Measurements from ENCODE around the gene CACNA1B. TPM values are rescaled to one million over a fixed set of nuclear protein-coding genes. Genes with fewer than 3 reads are reported as not detected.

CACNA1B gene
- total and polyA plus RNA-seq, 8 donors: 0.03 to 2.2 (median 0.51) TPM; not detected in 2

- TF ChIP-seq POLR2A (IDR thresholded peaks at IDR 0.05) (no peak), EP300 (IDR thresholded peaks at IDR 0.05) (no peak), CTCF (IDR thresholded peaks at IDR 0.05) (no peak), POLR2AphosphoS5 (IDR thresholded peaks at IDR 0.05) (no peak)
- Histone ChIP-seq H3K27me3 (peaks cover 0 to 22% (median 0%) of the 10 kb centered on the region in 3 donors), H3K27ac (no peak overlapping the region), H3K4me1 (no peaks in the 10 kb centered on the region), H3K4me3 (no peak overlapping the region), H3K36me3 (no peaks in the 10 kb centered on the region), H3K9me3 (peaks cover 0 to 2% (median 0%) of the 10 kb centered on the region in 4 donors)
- no peak for DNase-seq
- intact Hi-C loops (cut with DNase I; ENCODE audit: low total_unique reads): no loop called here
- WGBS, 5 donors: 88 to 91% (median 89%) methylated on average over 8 of the region's 8 CpGs
Observed at GRCh38 chr9:137917116-137917515, 39.5 kb downstream of the CACNA1B start.

GRCh38 chr9:137917795-137918194, 40.2 kb downstream of the CACNA1B start:
- no peak for TF ChIP-seq POLR2AphosphoS5 (IDR thresholded peaks at IDR 0.05)
- TF ChIP-seq POLR2A (IDR thresholded peaks at IDR 0.05): no peak
- TF ChIP-seq CTCF (IDR thresholded peaks at IDR 0.05): no peak
- TF ChIP-seq EP300 (IDR thresholded peaks at IDR 0.05): no peak
- Histone ChIP-seq H3K9me3 (peaks cover 0 to 5% (median 0%) of the 10 kb centered on the region in 4 donors), H3K4me1 (no peaks in the 10 kb centered on the region), H3K36me3 (no peaks in the 10 kb centered on the region), H3K27me3 (peaks cover 0 to 18% (median 0%) of the 10 kb centered on the region in 3 donors), H3K4me3 (no peak overlapping the region), H3K27ac (no peak overlapping the region)
- WGBS, 5 donors: 78 to 91% (median 89%) methylated on average over 12 to 13 of the region's 13 CpGs
- no peak for DNase-seq
- intact Hi-C loops (cut with DNase I; ENCODE audit: low total_unique reads): no loop called here

- no peaks in the 10 kb centered on the region for H3K4me1 ChIP-seq
- TF ChIP-seq EP300 (IDR thresholded peaks at IDR 0.05): no peak
- TF ChIP-seq POLR2AphosphoS5 (IDR thresholded peaks at IDR 0.05): no peak
- no peak for TF ChIP-seq CTCF (IDR thresholded peaks at IDR 0.05)
- H3K36me3 ChIP-seq: no peaks in the 10 kb centered on the region
- intact Hi-C loops (cut with DNase I; ENCODE audit: low total_unique reads): no loop called here
- DNase-seq: peak in 1 of 2 donors; percentile 28
- H3K4me3 ChIP-seq: no peak overlapping the region
- WGBS, 5 donors: 53 to 62% (median 56%) methylated on average over 7 to 9 of the region's 9 CpGs
- H3K27ac ChIP-seq: no peak overlapping the region
- H3K27me3 ChIP-seq: peaks cover 0 to 15% (median 0%) of the 10 kb centered on the region in 3 donors
- H3K9me3 ChIP-seq: peaks cover 0 to 5% (median 0%) of the 10 kb centered on the region in 4 donors
Observed at GRCh38 chr9:137918331-137919094, 40.9 kb downstream of the CACNA1B start.

- intact Hi-C loops (cut with DNase I; ENCODE audit: low total_unique reads): no loop called here
- Histone ChIP-seq H3K9me3 (peaks cover 0 to 5% (median 0%) of the 10 kb centered on the region in 4 donors), H3K4me1 (no peaks in the 10 kb centered on the region), H3K27ac (no peak overlapping the region), H3K4me3 (no peak overlapping the region), H3K27me3 (peaks cover 0 to 15% (median 0%) of the 10 kb centered on the region in 3 donors), H3K36me3 (no peaks in the 10 kb centered on the region)
- 78 to 83% (median 81%) methylated on average over 8 to 9 of the region's 9 CpGs for whole genome bisulfite sequencing, 5 donors
- DNase-seq: no peak
- TF ChIP-seq POLR2A (IDR thresholded peaks at IDR 0.05): no peak
Observed at GRCh38 chr9:137919095-137919465, 41.5 kb downstream of the CACNA1B start.

- no peak for DNase-seq
- Histone ChIP-seq H3K27ac (no peak overlapping the region), H3K4me1 (no peaks in the 10 kb centered on the region), H3K4me3 (no peak overlapping the region), H3K36me3 (no peaks in the 10 kb centered on the region), H3K27me3 (peaks cover 0 to 11% (median 0%) of the 10 kb centered on the region in 3 donors), H3K9me3 (peaks cover 0 to 5% (median 0%) of the 10 kb centered on the region in 4 donors)
- intact Hi-C loops (cut with DNase I; ENCODE audit: low total_unique reads): no loop called here
- TF ChIP-seq CTCF (IDR thresholded peaks at IDR 0.05): no peak
- TF ChIP-seq POLR2AphosphoS5 (IDR thresholded peaks at IDR 0.05): no peak
- no peak for TF ChIP-seq POLR2A (IDR thresholded peaks at IDR 0.05)
- TF ChIP-seq EP300 (IDR thresholded peaks at IDR 0.05): no peak
- WGBS, 5 donors: 68 to 76% (median 73%) methylated on average over 15 of the region's 15 CpGs
Observed at GRCh38 chr9:137919649-137920141, 42.1 kb downstream of the CACNA1B start.
